Astrocyte of the spinal cord (primary cell): Measurements from ENCODE around the gene SLC10A2.

Source experiments
- DNase-seq: peaks from one replicate; pipeline ENCODE4 v3.0.0; 2011; ENCODE audit warnings: low read depth, low spot score
- H3K4me3 ChIP-seq: 2 replicates; pipeline ENCODE4 v1.5.1; 2011; ENCODE audit warnings: low read depth, mild to moderate bottlenecking, low read length, moderate library complexity
- CTCF ChIP-seq: IDR thresholded peaks from 2 replicates; pipeline ENCODE4 v1.5.1; 2012; ENCODE audit warnings: low read depth, mild to moderate bottlenecking, low read length, inconsistent platforms
- in situ Hi-C: cut with HindIII; loops from 2 replicates; pipeline ENCODE4 v1.10.0; 2017; ENCODE audit warnings: low sequenced_read_pairs

The SLC10A2 gene

GRCh38 chr13:103062079-103062478 lies 4.1 kb downstream of the SLC10A2 start:
- no peak for TF ChIP-seq CTCF
- in situ Hi-C loops = no loop called here
- DNase-seq = no peak
- H3K4me3 ChIP-seq = no peak overlapping the region

- in situ Hi-C loops = no loop called here
- no peak for TF ChIP-seq CTCF
- H3K4me3 ChIP-seq = no peak overlapping the region
- no peak for DNase-seq
These were observed 10.2 kb downstream of the SLC10A2 start for GRCh38 chr13:103056008-103056407.

- DNase-seq = no peak
- in situ Hi-C loops = no loop called here
- no peak overlapping the region for H3K4me3 ChIP-seq
- TF ChIP-seq CTCF = no peak
These were observed 11.1 kb downstream of the SLC10A2 start for GRCh38 chr13:103055166-103055565.

GRCh38 chr13:103046676-103047075 lies 19.5 kb downstream of the SLC10A2 start:
- no peak for DNase-seq
- no peak overlapping the region for H3K4me3 ChIP-seq
- TF ChIP-seq CTCF = no peak
- in situ Hi-C loops = no loop called here

- no peak overlapping the region for H3K4me3 ChIP-seq
- in situ Hi-C loops = no loop called here
- no peak for TF ChIP-seq CTCF
- DNase-seq = no peak
These were observed 22.2 kb downstream of the SLC10A2 start for GRCh38 chr13:103044056-103044455.

- no peak for TF ChIP-seq CTCF
- DNase-seq = no peak
- H3K4me3 ChIP-seq = no peak overlapping the region
These were observed 26.2 kb downstream of the SLC10A2 start for GRCh38 chr13:103040006-103040405.

GRCh38 chr13:103039183-103039582 lies 27.0 kb downstream of the SLC10A2 start:
- in situ Hi-C loops = no loop called here
- H3K4me3 ChIP-seq = no peak overlapping the region
- no peak for DNase-seq
- TF ChIP-seq CTCF = no peak

More at GRCh38 chr13:103040006-103040405, 26.2 kb downstream of the SLC10A2 start:
- in situ Hi-C loops = no loop called here
